Body of pancreas (tissue), 4 donors: ENCODE results near the gene NRIP3.

ENCODE experiments used
- CTCF ChIP-seq, 7 experiments: fragments of 450-650 bp in 4 of 7; fragments of 200-600 bp in 3 of 7; sonication (generic) in 3 of 7; IDR thresholded peaks; one replicate each; pipeline ENCODE4 v1.5.1; 2016 to 2019; ENCODE audit warnings: antibody characterized with exemption in 7 of 7
- POLR2A ChIP-seq, 3 donors: fragments of 450-650 bp; IDR thresholded peaks; one replicate each; pipeline ENCODE4 v1.6.1; 2016; ENCODE audit warnings: antibody characterized with exemption in 3 of 3, mild to moderate bottlenecking in 2 of 3

- TF ChIP-seq CTCF (IDR thresholded peaks at IDR 0.05): no peak
- TF ChIP-seq POLR2A (IDR thresholded peaks at IDR 0.05): no peak
Measured at GRCh38 chr11:9008011-9008550, 4.3 kb upstream of the NRIP3 start.
